ENCODE results near the gene PSMC3.

Gene PSMC3

GRCh38 chr11:47400768-47401279, 25.4 kb downstream of the PSMC3 start:
- TF ChIP-seq CTCF (IDR thresholded peaks at IDR 0.05; ENCODE audit: low read depth, low read length, poor library complexity, severe bottlenecking) (no peak), EZH2phosphoT487 (IDR thresholded peaks at IDR 0.05; ENCODE audit: borderline replicate concordance, low read length) (no peak)

GRCh38 chr11:47399860-47400767, 26.1 kb downstream of the PSMC3 start:
- Histone ChIP-seq H3K9me2 (replicated peaks; ENCODE audit: control insufficient read depth, low read length) (no peaks in the 10 kb centered on the region), H3K4me3 (ENCODE audit: low read length) (peak overlapping the region; percentile 77), H3K27ac (ENCODE audit: low read depth, low read length) (peak overlapping the region; percentile 97), H4K20me1 (ENCODE audit: control insufficient read depth, insufficient read depth, low read depth, low read length) (no peaks in the 10 kb centered on the region), H3F3A (ENCODE audit: control insufficient read depth, insufficient read depth) (peaks cover 39% of the 10 kb centered on the region), H3K79me2 (ENCODE audit: control insufficient read depth, low read length) (no peaks in the 10 kb centered on the region), H3K4me1 (ENCODE audit: control insufficient read depth, low read length) (peaks cover 74% of the 10 kb centered on the region), H3K27me3 (ENCODE audit: control insufficient read depth, low read length) (no peaks in the 10 kb centered on the region), H3K4me2 (ENCODE audit: low read length) (peak overlapping the region; percentile 88), H3K36me3 (ENCODE audit: control insufficient read depth, low read length) (no peaks in the 10 kb centered on the region), H3K9me3 (ENCODE audit: control insufficient read depth, insufficient read depth, low read length) (no peaks in the 10 kb centered on the region)
- TF ChIP-seq EZH2phosphoT487 (IDR thresholded peaks at IDR 0.05; ENCODE audit: borderline replicate concordance, low read length) = no peak
- no peak for TF ChIP-seq CTCF (IDR thresholded peaks at IDR 0.05; ENCODE audit: low read depth, low read length, poor library complexity, severe bottlenecking)

More at GRCh38 chr11:47400768-47401279, 25.4 kb downstream of the PSMC3 start:
- Histone ChIP-seq H3K36me3 (ENCODE audit: control insufficient read depth, low read length) (no peaks in the 10 kb centered on the region), H3K9me2 (replicated peaks; ENCODE audit: control insufficient read depth, low read length) (no peaks in the 10 kb centered on the region), H3K27ac (ENCODE audit: low read depth, low read length) (peak overlapping the region; percentile 97), H3F3A (ENCODE audit: control insufficient read depth, insufficient read depth) (peaks cover 41% of the 10 kb centered on the region), H3K79me2 (ENCODE audit: control insufficient read depth, low read length) (no peaks in the 10 kb centered on the region), H3K4me2 (ENCODE audit: low read length) (peak overlapping the region; percentile 88), H3K4me1 (ENCODE audit: control insufficient read depth, low read length) (peaks cover 68% of the 10 kb centered on the region), H3K27me3 (ENCODE audit: control insufficient read depth, low read length) (no peaks in the 10 kb centered on the region), H3K4me3 (ENCODE audit: low read length) (peak overlapping the region; percentile 77), H4K20me1 (ENCODE audit: control insufficient read depth, insufficient read depth, low read depth, low read length) (no peaks in the 10 kb centered on the region), H3K9me3 (ENCODE audit: control insufficient read depth, insufficient read depth, low read length) (no peaks in the 10 kb centered on the region)

GRCh38 chr11:47398551-47398950, 27.7 kb downstream of the PSMC3 start:
- no peaks in the 10 kb centered on the region for H4K20me1 ChIP-seq (ENCODE audit: control insufficient read depth, insufficient read depth, low read depth, low read length)
- H3K27ac ChIP-seq (ENCODE audit: low read depth, low read length) = peak overlapping the region; percentile 97
- no peaks in the 10 kb centered on the region for H3K27me3 ChIP-seq (ENCODE audit: control insufficient read depth, low read length)
- no peaks in the 10 kb centered on the region for H3K36me3 ChIP-seq (ENCODE audit: control insufficient read depth, low read length)
- no peaks in the 10 kb centered on the region for H3K9me3 ChIP-seq (ENCODE audit: control insufficient read depth, insufficient read depth, low read length)
- peaks cover 85% of the 10 kb centered on the region for H3K4me1 ChIP-seq (ENCODE audit: control insufficient read depth, low read length)
- H3K79me2 ChIP-seq (ENCODE audit: control insufficient read depth, low read length) = no peaks in the 10 kb centered on the region
- peak overlapping the region; percentile 88 for H3K4me2 ChIP-seq (ENCODE audit: low read length)
- peaks cover 35% of the 10 kb centered on the region for H3F3A ChIP-seq (ENCODE audit: control insufficient read depth, insufficient read depth)
- H3K4me3 ChIP-seq (ENCODE audit: low read length) = peak overlapping the region; percentile 77
- no peak for TF ChIP-seq CTCF (IDR thresholded peaks at IDR 0.05; ENCODE audit: low read depth, low read length, poor library complexity, severe bottlenecking)
- TF ChIP-seq EZH2phosphoT487 (IDR thresholded peaks at IDR 0.05; ENCODE audit: borderline replicate concordance, low read length) = no peak
- no peaks in the 10 kb centered on the region for H3K9me2 ChIP-seq (replicated peaks; ENCODE audit: control insufficient read depth, low read length)
